HG02938 (cell line): Measurements from ENCODE around the gene SHISA3.
"Not testable (repeated sequence)": the region's sequence is repeated elsewhere in the genome, so short reads cannot be mapped to it uniquely, and the experiment has no call there.

ENCODE experiments used
- ATAC-seq: cut with Tn5 transposase; IDR thresholded peaks from one replicate; pipeline ENCODE4 v1.9.1; 2021; ENCODE audit warnings: mild to moderate bottlenecking, moderate library complexity; ENCODE audit not compliant: unreplicated experiment

SHISA3 gene

DNA sequence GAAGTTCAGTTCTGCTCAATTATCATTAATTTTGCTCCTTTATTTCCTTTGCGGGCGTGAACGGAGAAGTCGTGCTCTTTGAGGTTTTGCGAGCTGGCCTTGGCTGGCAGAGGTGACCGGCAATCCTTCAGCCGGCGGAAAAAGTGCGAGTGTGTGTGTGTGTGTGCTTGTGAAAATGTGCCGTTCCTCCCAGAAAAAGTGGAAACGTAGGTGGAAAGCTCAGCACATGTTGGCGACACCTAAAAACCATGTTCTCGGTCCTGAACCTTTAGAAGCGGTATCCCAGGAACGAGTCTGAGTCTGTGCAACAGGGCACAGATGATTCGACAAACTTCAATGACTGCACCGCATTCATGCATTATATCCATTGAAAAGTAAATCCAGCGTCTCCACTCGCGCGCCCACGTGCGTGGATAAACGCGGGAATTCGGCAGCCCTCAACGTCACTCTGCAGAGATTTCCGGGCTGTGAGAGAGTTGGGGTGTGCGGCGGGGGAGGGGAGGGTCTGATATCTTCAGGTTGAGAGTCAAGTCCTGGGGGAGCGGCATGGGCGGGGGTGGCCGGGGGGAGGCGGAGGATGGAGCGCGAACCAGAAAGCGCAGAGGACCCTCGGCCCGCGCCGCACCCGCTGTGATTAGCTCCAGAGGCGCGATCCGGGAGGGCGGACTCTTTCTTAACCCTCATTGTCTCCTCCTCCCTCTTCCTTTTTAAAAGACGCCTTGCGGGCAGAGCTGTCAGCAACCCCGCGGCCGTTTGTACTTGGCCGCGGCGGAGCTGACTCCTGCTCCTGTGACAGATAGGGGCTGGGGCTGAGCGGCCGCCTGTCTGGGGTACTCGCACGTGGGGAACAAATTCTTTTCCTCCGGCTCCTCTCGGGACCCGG is at the start of gene SHISA3:
Gene SHISA3 (plus strand): TSS at position 737 of the 883 bp plus-strand sequence. CDS start 569 bp downstream, outside the sequence.
- peak; percentile 55 for ATAC-seq

DNA sequence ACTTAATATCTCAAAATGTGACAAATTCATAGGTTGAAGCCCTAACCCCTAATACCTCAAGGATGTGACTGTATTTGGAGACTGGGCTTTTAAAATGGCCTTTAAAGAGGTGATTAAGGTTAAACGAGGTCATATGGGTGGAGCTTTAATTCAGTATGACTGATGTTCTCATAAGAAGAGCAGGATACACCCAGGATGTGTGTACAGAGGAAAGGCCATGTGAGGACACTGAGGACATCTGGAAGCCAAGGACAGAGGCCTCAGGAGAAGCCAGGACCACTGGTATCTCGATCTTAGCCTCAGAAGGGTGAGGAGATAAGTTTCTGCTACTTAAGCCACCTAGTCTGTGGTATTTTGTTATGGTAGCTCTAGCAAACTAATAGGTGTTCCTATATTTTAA is 49.0 kb upstream of the SHISA3 start:
- ATAC-seq = no peak

DNA sequence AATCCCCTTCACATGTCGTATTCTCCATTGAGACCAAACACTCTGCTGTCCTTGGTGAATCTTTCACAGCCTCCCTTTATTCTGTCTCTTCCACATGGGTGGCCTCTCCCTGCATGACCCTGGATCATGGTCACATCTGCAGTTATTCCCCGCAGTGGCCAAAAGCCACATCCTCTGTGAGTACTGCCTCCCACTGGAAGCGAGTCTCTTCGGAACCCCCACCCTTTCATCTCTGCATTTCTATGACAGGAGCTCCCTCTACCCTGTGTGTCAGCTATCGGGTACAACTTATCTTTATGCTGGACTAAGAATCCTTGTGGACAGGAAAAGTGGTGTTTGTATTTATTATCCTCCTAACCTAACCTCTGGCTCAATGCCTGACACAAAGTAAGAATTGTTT is 48.6 kb upstream of the SHISA3 start:
- ATAC-seq = no peak

DNA sequence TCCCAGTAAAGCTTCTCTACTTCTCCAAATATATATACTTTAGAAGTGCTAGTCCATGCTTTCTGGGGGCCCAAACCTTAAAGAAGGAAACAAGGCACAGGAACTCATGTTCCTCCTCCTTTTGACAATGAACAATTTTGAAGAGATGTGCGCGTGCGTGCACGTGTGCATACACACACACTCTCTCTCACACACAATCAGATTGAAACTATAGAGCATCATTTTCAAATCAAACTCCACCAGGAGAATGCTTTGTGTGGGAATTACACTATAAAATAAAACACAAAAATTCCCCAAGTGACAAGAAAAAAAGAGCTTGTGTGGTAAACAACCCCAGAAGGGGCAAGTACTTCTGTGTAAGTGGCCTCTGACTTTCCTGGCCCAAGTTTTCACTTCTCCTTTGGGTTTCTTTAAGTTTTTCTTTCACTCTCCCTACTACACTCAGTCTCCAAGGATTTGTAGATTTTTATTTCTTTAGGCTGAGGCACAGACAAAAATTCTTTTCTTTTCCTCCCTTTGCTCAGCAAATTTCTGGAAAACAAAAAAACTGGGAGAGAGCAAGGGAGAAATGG is 46.6 kb upstream of the SHISA3 start:
- ATAC-seq = no peak

DNA sequence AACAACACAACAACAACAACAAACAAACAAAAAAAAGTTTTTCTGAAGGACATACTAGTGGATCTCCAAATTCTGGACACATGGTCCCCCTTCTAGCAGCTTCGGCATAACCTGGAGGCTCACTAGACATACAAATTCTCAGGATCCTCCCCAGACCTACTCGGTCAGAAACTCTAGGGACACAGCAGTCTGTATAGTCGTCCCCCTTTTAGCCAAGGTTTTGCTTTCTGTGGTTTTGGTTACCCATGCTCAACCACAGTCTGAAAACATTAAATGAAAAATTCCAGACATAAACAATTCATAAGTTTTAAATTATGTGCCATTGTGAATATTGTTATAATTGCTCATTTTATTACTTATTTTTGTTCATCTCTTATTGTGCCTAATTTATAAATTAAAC is 45.2 kb upstream of the SHISA3 start:
- ATAC-seq = no peak

DNA sequence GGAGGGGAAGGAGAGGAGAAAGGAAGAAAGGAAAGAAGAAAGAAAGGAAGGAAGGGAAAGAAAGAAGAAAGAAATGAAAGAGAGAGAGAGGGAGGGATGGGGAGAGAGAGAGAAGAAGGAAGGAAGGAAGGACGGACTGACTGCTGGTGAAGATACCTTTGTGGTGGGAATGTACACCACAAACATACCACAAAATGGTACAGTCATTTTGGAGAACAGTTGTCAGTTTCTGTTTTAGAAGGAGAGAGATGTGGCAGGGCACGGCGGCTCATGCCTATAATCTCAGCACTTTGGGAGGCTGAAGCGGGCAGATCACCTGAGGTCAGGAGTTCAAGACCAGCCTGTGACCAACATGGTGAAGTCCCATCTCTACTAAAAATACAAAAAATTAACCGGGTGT is 40.0 kb upstream of the SHISA3 start:
- ATAC-seq = no peak

DNA sequence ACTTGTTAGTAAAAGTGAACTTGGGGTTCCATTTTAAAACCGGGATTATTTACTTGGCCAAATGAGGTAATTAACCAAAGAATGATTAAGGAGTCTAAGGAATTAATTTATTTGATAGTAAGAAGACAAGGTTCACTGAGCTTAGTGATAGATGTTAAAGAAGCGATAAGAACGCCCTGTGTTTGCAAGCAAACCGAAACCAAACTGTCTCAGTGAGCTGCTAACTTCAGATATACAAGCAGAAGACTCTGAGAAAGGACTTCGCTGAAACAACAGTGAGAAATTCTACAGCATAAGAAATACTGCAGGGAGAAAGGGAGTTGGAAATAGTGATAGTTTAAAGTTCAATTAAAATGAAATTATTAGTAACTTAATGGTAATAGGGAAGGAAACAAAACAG is 37.6 kb upstream of the SHISA3 start:
- no peak for ATAC-seq

DNA sequence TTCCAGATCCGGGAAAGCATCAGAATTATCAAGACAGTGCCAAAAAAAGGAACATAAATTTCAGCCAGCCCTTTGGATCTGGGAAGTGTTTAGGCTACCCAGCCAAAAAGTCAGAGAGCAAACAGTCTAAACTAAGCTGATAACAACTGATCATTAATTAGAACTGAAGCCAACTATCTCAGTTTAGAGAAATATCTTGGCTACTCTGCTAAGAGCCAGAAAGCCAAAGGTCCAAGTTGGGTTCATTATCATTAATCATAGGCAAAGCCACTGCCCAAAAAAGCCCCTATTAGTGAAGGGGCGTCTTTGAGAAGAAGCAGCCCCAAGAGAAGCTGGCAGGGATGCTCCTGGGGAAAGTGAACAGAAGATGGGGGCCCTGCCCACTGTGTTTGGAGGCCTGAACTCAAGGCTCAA is 37.0 kb upstream of the SHISA3 start:
- ATAC-seq = no peak

DNA sequence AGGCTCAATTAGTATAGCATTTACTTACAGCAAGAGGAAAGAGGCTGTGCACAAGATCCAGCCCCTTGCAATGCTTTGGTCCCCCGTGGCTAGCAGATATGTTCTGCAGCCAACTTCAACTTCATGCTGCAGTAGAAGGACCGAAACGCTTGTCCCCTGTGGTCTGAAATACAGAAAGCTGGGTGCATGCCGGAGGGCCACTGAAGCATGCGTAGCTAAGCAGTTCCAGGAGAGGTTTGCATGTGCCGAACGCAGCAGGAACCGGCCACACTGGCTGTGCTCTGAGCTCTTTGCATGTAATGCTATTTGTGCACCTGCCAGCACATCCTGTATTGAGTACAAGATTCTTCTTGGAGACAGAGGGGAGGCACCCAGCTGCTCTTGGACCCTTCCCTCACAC is 35.8 kb upstream of the SHISA3 start:
- ATAC-seq = no peak

DNA sequence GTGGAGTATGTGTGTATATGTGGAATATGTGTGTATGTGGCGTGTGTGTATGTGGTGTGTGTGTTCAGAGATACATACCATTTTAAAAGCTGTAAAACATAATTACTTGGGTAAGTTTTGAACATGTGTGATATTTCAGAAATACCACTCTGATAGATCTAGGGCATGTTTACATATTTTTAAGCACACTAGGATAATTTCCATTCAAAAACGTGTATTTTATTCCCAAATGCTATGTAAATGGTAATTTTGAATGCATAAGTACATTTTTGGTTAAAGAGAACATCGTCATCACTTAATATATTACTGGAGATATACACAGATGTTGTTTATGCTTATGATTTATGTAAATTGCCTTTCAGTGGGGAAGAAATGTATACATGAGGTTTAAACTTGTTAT is 34.7 kb upstream of the SHISA3 start:
- no peak for ATAC-seq

DNA sequence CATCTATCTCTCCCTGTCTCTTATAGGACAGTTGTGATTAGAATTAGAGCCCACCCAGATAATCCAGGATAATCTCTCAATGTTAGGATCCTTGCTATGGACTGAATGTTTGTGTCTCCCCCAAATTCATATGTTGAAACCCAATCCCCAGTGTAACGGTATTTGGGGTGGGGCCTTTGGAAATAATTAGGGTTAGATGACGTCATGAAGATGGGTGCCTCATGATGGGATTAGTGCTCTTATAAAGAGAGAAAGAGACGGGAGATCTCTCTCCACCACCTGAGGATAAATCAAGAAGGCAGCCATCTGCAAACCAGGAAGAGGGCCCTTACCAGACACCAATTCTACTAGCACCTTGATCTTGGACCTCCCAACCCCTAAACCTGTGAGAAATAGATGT is 33.7 kb upstream of the SHISA3 start:
- ATAC-seq = no peak

DNA sequence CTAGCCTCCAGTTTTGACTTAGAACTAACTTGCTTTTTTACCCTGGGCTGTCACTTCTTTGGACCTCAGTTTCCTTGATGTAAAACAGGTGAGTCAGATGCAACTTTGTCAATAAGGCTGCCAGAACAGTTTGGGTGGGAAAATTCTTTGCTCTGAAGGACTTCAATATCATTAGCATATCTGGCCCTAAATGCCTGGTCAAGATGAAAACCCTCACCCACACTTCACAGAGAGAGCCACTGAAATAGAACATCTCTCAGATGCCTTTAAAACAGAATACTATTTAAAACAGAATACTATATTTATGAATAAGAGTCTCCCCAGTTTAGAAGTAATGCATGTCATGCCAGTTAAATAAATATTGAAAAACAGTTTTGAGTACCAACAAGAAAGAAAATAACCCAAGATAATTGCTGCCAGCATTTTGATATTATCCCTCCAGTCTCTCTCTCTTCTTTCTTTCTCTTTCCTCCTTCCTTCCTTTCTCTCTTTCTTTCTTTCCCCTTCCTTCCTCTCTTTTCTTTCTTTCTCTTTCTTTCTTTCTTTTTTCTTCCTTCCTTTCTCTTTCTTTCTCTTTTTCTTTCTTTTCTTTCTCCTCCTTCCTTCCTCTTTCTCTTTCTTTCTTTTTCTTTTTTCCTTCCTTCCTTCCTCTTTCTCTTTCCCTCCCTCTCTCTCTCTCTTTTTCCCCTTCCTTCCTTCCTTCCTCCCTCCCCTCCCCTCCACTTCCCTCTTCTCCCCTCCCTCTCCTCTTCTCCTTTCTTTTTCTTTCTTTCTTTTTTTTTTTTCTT is 32.8 kb upstream of the SHISA3 start:
- no peak for ATAC-seq

DNA sequence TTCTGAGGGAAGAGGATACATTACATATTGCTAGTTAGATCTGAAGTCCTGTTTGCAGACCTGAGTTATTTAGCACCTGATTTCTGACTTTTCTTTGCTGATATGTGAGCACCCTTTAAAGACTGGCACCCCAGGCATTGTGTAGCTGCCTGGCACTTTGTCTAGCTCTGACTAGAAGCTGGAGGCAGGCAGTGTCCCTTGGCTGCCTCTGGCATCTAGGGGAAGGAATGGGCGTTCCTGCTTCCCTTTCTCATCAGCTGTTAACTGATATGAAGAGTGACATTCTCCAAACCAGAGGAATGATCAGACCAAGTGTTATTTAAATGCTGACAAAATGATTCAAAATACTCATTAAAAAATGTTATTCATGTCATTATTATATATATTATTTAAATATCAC is 30.3 kb upstream of the SHISA3 start:
- no peak for ATAC-seq

DNA sequence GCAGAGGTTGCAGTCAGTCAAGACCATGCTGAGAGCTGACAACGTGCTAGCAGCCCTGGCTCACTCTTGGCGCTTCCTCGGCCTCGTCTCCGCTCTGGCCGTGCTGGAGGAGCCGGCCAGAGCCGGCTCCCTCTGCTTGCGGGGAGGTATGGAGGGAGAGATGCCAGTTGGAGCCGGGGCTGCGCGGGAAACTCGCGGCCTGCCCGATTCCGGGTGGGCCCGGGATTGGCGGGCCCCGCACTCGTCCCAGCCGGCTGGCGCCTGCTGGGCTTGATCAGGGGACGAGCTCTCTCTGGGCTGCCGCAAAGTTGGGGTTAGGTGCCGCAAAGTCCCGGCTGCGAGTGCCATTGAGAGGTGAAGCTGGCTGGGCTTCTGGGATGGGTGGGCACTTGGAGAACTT is 27.8 kb upstream of the SHISA3 start:
- no peak for ATAC-seq

DNA sequence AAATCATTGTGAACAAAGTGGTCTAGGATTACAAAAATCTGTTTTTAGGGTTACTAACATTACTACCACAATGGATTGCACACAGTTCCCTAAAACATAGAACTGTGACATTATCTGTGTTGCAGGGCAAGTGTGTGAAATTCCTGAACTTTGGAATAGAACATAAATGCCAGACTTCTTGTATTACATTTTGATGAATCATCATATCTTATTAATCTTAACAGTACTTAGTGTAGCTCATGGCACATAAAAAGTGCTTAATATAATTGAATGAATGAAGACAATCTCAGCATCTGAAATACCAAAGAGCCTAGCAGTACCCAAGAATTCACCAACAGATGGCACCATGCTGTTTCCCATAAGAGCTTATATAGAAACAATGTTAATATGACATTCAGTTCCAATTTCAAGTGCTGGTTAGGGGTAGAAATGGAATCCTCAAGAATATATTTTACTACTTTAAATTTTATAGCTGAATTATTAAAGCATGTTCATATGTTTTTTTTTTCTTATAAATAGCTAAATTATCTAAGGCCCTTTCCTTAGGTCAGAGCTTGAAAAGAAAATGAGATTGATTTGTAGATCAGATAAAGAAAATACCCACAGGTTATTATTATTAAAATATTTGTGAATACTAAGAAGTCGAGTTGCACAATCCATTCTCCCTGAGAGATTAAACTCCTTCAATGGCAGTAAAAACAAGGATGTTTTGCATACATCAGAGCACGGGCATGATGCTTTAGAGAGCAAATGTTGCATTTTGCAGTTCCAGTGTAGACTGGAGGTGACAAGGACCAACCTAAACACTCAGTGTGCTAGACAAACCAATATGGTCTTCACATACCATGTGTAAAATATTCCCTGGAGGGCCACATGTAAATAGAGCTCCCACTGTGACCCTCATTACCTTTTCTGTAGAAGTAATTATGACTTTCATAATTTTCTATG is 25.7 kb upstream of the SHISA3 start:
- no peak for ATAC-seq

DNA sequence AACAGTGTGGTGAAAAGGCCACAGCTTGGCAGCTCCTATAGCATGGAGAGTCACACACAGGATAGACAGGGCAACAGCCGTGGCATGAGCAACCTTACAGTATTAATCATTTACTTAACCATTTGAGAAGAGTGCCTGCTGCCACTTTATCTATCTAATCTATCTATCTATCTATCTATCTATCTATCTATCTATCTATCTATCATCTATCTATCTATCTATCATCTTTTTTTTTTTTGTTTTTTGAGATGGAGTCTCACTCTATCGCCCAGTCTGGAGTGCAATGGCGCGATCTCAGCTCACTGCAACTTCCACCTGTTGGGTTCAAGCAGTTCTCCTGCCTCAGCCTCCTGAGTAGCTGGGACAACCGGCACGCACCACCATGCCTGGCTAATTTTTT is 25.0 kb upstream of the SHISA3 start:
- ATAC-seq = not testable (repeated sequence)

DNA sequence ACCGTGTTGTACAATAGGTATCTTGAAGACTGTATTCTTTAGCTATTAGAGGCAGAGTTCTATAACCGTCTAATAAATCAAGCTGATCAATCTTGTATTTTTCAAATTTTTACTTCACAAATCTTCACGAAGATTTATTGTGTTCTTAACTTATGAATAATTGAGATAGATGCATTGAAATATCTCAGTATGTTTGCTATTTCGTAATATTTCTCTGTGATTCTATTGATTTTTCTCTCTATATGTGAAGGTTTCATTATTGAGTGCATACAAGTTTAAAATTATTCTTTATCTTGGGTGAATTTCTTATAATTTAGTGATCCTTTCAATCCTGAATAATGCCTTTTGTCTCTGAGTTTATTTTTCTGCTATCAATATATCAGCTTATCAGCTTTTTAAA is 19.8 kb upstream of the SHISA3 start:
- ATAC-seq = no peak

DNA sequence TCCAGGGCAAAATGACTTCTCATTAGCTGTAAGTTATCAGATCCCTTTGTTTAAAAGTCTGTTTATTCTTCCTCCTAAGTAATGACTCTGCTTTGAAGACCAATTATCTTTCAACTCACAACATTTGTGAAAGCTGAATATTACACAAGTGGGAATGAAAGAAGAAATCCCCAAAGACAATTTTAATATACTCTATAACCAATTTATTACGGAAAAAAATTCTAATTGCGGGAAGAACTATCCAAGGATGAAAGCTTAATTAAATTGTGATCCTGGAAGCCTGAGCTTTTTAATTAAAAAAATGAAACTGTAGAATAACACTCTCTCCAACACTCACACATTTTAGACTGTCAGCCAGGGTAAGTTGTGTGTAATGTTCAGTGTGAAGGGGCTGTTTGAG is 15.6 kb upstream of the SHISA3 start:
- no peak for ATAC-seq

DNA sequence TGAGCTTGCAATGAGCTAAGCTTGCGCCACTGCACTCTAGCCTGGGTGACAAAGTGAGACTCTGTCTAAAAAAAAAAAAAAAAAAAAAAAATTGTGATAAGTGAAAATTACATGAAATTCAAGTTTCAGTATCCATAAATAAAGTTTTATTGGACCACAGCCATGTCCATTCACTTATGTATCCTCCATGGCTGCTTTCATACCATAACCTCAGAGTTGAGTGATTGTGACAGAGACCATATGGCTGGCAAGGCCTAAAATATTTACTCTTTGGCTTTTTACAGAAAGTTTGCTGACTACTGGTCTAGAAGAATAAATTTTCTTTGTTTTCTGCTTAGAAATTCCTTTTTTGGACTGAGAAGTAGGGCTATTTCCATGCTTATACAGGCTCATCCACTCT is 11.8 kb upstream of the SHISA3 start:
- ATAC-seq = no peak

DNA sequence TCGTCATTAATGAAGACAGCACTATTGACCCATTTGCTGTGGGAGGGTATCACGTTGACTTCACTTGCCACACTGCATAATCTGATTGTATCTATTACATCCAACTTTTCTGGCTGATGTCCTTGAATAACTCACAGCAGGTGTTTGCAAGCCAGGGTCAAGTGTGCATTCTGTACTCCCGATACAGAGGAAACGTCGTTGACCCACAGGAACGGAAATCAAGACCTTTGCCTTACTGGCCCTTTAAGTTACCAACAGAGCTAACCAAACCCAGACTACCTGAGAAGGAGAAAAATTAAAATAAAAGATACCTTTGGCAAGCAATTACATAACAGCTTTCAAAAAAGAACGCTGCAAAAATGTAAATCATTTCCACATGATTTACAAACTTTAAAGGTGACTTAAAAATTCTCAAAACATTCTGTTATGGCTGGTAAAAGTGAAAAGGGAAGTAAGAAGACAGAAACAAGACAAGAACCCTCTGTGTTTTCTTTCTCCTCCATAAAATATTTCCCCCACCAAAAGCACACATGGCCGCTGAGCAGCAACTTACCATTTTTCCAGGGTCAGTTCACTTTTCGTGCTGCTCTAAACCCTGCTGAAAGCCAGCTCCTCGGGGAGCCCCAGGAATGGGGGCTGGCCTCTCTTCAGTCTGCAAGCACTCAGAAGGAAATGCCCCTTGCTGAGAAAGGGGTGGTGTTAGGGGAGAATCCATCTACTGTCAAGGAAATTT is 6.5 kb upstream of the SHISA3 start:
- ATAC-seq = no peak
